Naive thymus-derived CD8-positive, alpha-beta T cell (primary cell): ENCODE measurements around the gene FOXJ3. TPM values are rescaled to one million over a fixed set of nuclear protein-coding genes. Genes with fewer than 3 reads are reported as not detected.

Source experiments
- ATAC-seq, 2 donors: fragments of 150-1000 bp; cut with Tn5 transposase in 1 of 2; sonication (Bioruptor Pico), chemical (Tn5 transposase) in 1 of 2; 1 replicate in 1 of 2; 2 replicates in 1 of 2; pipeline ENCODE4 v1.10.0; 2021; ENCODE audit warnings: mild to moderate bottlenecking in 2 of 2, moderate library complexity in 2 of 2
- POLR2A ChIA-PET: fragments of 350-600 bp; sonication (Branson Sonifier 250); formaldehyde crosslinking; loops from one replicate; lab custom pipeline; 2021; ENCODE audit warnings: antibody characterized with exemption; lab: Charles Lee
- DNase-seq, 10 donors: peaks; one replicate each; pipeline versions ENCODE4 v3.0.0 to v3.0.0-alpha.2; 2020 to 2022
- H3K27ac Mint-ChIP-seq, 10 donors: one replicate each; pipeline ENCODE4 v1.8.0; 2020 to 2022; ENCODE audit warnings: mild to moderate bottlenecking in 10 of 10, mixed read lengths in 10 of 10, moderate library complexity in 4 of 10, inconsistent platforms in 1 of 10
- H3K27me3 Mint-ChIP-seq, 5 donors: one replicate each; pipeline ENCODE4 v1.8.0; 2021 to 2022; ENCODE audit warnings: mixed read lengths in 5 of 5
- H3K36me3 Mint-ChIP-seq, 3 donors: one replicate each; pipeline ENCODE4 v1.8.0; 2020 to 2022; ENCODE audit warnings: mixed read lengths in 3 of 3, mild to moderate bottlenecking in 2 of 3, inconsistent platforms in 1 of 3
- H3K4me1 Mint-ChIP-seq, 4 donors: one replicate each; pipeline ENCODE4 v1.8.0; 2021 to 2022; ENCODE audit warnings: mixed read lengths in 4 of 4
- H3K4me3 Mint-ChIP-seq, 10 donors: one replicate each; pipeline ENCODE4 v1.8.0; 2020 to 2022; ENCODE audit warnings: mild to moderate bottlenecking in 10 of 10, mixed read lengths in 10 of 10, moderate library complexity in 6 of 10, inconsistent platforms in 1 of 10
- H3K9me3 Mint-ChIP-seq, 9 donors: one replicate each; pipeline ENCODE4 v1.8.0; 2020 to 2022; ENCODE audit warnings: mixed read lengths in 9 of 9, mild to moderate bottlenecking in 3 of 9, inconsistent platforms in 1 of 9, moderate library complexity in 1 of 9
- polyA plus RNA-seq, 3 donors: library from polyadenylated mRNA; unstranded; fragments of 300-500 nt; fragmentation: Illumina TruSeq; gene quantifications; one replicate each; pipeline ENCODE4 v1.2.3, GENCODE V29; 2021
- total RNA-seq, 8 experiments: library from RNA in 2 of 8; stranded (reverse) in 2 of 8; gene quantifications; one replicate each; pipeline ENCODE4 v1.2.3 and lab custom pipeline; 2021 to 2026

The FOXJ3 gene
- total and polyA plus RNA-seq, 5 experiments from 2014 or later = 30.3 to 112 (median 39.8) TPM

DNA sequence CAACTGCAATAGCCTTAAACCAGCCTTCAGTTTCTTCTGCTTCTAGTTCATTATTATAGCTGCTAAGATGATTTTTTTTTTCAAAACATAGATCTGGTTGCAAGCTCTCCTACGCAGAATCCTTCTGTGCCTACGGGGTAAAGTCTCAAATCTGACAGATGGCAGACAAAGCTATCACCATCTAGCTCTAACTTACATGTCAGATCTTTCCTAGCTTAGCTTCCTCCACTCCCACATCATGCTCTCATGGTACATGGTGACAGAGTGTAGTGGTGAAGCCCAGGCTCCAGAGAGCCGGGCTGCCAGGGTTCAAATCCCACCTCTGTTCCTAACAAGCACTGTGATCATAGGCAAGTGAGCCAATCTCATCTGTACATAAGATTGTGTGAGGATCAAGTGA, 206.1 kb downstream of the FOXJ3 start:
- Mint-ChIP-seq H3K27me3 (peaks cover 1 to 24% (median 6%) of the 10 kb centered on the region in 5 donors), H3K4me3 (no peak overlapping the region), H3K27ac (no peak overlapping the region), H3K9me3 (peaks cover 0 to 2% (median 0%) of the 10 kb centered on the region in 9 donors), H3K36me3 (no peaks in the 10 kb centered on the region), H3K4me1 (no peaks in the 10 kb centered on the region)
- POLR2A ChIA-PET = no interaction called here
- ATAC-seq (no peak), DNase-seq (no peak)

DNA sequence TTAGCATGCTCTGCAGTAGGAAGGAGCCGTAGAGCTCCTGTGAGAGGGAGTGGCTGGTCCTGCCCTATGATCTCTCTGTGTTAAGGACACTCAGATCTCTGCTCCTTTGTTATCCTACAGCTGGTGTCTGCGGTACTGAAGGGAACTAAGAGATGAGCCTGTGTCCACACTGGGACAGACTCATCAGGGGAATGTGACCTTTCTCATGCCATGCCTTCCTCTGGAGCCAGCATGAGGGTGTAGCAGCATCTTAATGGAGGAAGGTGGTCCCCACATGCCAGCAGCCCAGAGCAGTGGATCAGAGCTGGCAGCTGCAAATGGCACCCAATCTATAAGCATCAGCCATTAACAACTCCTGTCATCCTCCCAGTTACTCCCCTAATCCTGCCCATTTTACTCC, 206.5 kb downstream of the FOXJ3 start:
- Mint-ChIP-seq H3K9me3 (peaks cover 0 to 5% (median 0%) of the 10 kb centered on the region in 9 donors), H3K27ac (no peak overlapping the region), H3K27me3 (peaks cover 1 to 24% (median 6%) of the 10 kb centered on the region in 5 donors), H3K4me3 (no peak overlapping the region), H3K4me1 (no peaks in the 10 kb centered on the region), H3K36me3 (no peaks in the 10 kb centered on the region)
- no peak for ATAC-seq
- POLR2A ChIA-PET = no interaction called here
- no peak for DNase-seq

DNA sequence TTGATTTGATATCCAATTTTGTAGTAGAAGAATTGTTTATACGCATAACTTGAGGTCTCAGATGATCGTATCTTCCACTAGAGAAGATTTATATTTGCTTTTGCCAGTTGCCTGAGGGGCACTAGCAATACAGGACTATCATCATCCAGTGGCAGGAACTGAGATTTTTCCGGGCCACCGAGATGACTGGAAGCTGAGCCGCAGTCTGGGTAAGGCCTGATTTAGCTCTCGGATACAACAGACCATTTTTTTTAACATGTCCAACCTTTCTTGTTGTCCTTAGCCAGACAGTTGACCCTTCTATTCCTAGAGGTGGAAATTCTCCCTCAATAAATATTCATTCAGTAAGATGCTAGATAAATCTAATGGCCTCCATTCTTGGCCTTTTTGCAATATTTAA, 207.3 kb downstream of the FOXJ3 start:
- H3K9me3 Mint-ChIP-seq = peaks cover 0 to 5% (median 0%) of the 10 kb centered on the region in 9 donors
- no peak overlapping the region for H3K4me3 Mint-ChIP-seq
- H3K36me3 Mint-ChIP-seq = no peaks in the 10 kb centered on the region
- no peak overlapping the region for H3K27ac Mint-ChIP-seq
- DNase-seq (no peak), ATAC-seq (no peak)
- POLR2A ChIA-PET = no interaction called here
- H3K4me1 Mint-ChIP-seq = no peaks in the 10 kb centered on the region
- H3K27me3 Mint-ChIP-seq = peaks cover 3 to 24% (median 6%) of the 10 kb centered on the region in 5 donors

Other genes with a start within 250 kb of the FOXJ3 start
- not detected for gene GUCA2B, start 181.8 kb downstream of the FOXJ3 start, total RNA-seq
- gene GUCA2B, start 181.8 kb downstream of the FOXJ3 start, polyA plus RNA-seq = not detected
- not detected for gene GUCA2A, start 170.5 kb downstream of the FOXJ3 start, total RNA-seq
- not detected for gene GUCA2A, start 170.5 kb downstream of the FOXJ3 start, polyA plus RNA-seq
- gene RIMKLA, start 45.6 kb upstream of the FOXJ3 start, total RNA-seq = under 1 TPM; 0.05 to 0.11 TPM
- under 1 TPM in 1 of 3 donors, not detected in 2; 0.19 TPM for gene RIMKLA, start 45.6 kb upstream of the FOXJ3 start, polyA plus RNA-seq
- under 1 TPM; 0.39 to 0.41 TPM for gene ZMYND12, start 120.8 kb upstream of the FOXJ3 start, total RNA-seq
- gene ZMYND12, start 120.8 kb upstream of the FOXJ3 start, polyA plus RNA-seq = 1 to 10 TPM in 1 of 3 donors, under 1 TPM in 1, not detected in 1; 0.13 to 1.6 TPM
- gene PPCS, start 121.3 kb upstream of the FOXJ3 start, total RNA-seq = 10 to 100 TPM; 65.5 to 71.0 TPM
- gene PPCS, start 121.3 kb upstream of the FOXJ3 start, polyA plus RNA-seq = 100 to 1,000 TPM; 109 to 124 (median 117) TPM
- 1 to 10 TPM; 5.4 to 5.5 TPM for gene CCDC30, start 128.1 kb upstream of the FOXJ3 start, total RNA-seq
- gene CCDC30, start 128.1 kb upstream of the FOXJ3 start, polyA plus RNA-seq = under 1 TPM; 0.55 to 0.84 (median 0.79) TPM